Adipocyte (in vitro differentiated cells): ENCODE measurements around the gene PTPRM.

Experiments used
- DNase-seq: peaks from one replicate; pipeline ENCODE4 v3.0.0-alpha.2; 2015; ENCODE audit warnings: low read depth
- H3K27me3 ChIP-seq: replicated peaks from 2 replicates; pipeline ENCODE4 v1.7.0; 2013; ENCODE audit warnings: mild to moderate bottlenecking, low read length, moderate library complexity; ENCODE audit not compliant: control insufficient read depth, insufficient read depth
- H3K36me3 ChIP-seq: 2 replicates; pipeline ENCODE4 v1.7.0; 2013; ENCODE audit warnings: low read length, mild to moderate bottlenecking, moderate library complexity; ENCODE audit not compliant: control insufficient read depth, insufficient read depth, severe bottlenecking
- H3K4me1 ChIP-seq: 2 replicates; pipeline ENCODE4 v1.7.0; 2013; ENCODE audit warnings: mild to moderate bottlenecking, low read length, moderate library complexity; ENCODE audit not compliant: control insufficient read depth, insufficient read depth
- H3K4me3 ChIP-seq: 2 replicates; pipeline ENCODE4 v1.7.0; 2013; ENCODE audit warnings: mild to moderate bottlenecking, low read length, moderate library complexity
- H3K9ac ChIP-seq: 2 replicates; pipeline ENCODE4 v1.7.0; 2013; ENCODE audit warnings: mild to moderate bottlenecking, low read length, moderate library complexity
- H3K9me3 ChIP-seq: 2 replicates; pipeline ENCODE4 v1.7.0; 2013; ENCODE audit warnings: mild to moderate bottlenecking, low read length, moderate library complexity; ENCODE audit not compliant: control insufficient read depth

The PTPRM gene

GRCh38 chr18:7632152-7633098 is 65.3 kb downstream of the PTPRM start:
- H3K36me3 ChIP-seq: no peaks in the 10 kb centered on the region
- H3K27me3 ChIP-seq: no peaks in the 10 kb centered on the region
- H3K4me1 ChIP-seq: peaks cover 11% of the 10 kb centered on the region
- H3K9me3 ChIP-seq: no peaks in the 10 kb centered on the region
- no peak overlapping the region for H3K4me3 ChIP-seq
- no peak overlapping the region for H3K9ac ChIP-seq
- no peak for DNase-seq

GRCh38 chr18:7633171-7633570 is 66.1 kb downstream of the PTPRM start:
- DNase-seq: no peak
- Histone ChIP-seq H3K4me3 (no peak overlapping the region), H3K9ac (no peak overlapping the region), H3K4me1 (peaks cover 10% of the 10 kb centered on the region), H3K36me3 (no peaks in the 10 kb centered on the region), H3K9me3 (no peaks in the 10 kb centered on the region), H3K27me3 (no peaks in the 10 kb centered on the region)

- Histone ChIP-seq H3K4me3 (no peak overlapping the region), H3K9ac (no peak overlapping the region), H3K36me3 (no peaks in the 10 kb centered on the region), H3K4me1 (peaks cover 12% of the 10 kb centered on the region), H3K9me3 (no peaks in the 10 kb centered on the region), H3K27me3 (no peaks in the 10 kb centered on the region)
- no peak for DNase-seq
These were observed 68.8 kb downstream of the PTPRM start for GRCh38 chr18:7635948-7636347.

GRCh38 chr18:7637269-7637668 is 70.2 kb downstream of the PTPRM start:
- peaks cover 12% of the 10 kb centered on the region for H3K4me1 ChIP-seq
- H3K9ac ChIP-seq: no peak overlapping the region
- DNase-seq: no peak
- no peaks in the 10 kb centered on the region for H3K27me3 ChIP-seq
- H3K9me3 ChIP-seq: no peaks in the 10 kb centered on the region
- no peak overlapping the region for H3K4me3 ChIP-seq
- no peaks in the 10 kb centered on the region for H3K36me3 ChIP-seq

- Histone ChIP-seq H3K27me3 (no peaks in the 10 kb centered on the region), H3K9me3 (no peaks in the 10 kb centered on the region), H3K4me1 (peaks cover 12% of the 10 kb centered on the region), H3K36me3 (no peaks in the 10 kb centered on the region), H3K9ac (no peak overlapping the region), H3K4me3 (no peak overlapping the region)
- DNase-seq: no peak
These were observed 71.2 kb downstream of the PTPRM start for GRCh38 chr18:7638321-7638720.

- Histone ChIP-seq H3K9ac (no peak overlapping the region), H3K4me1 (peaks cover 16% of the 10 kb centered on the region), H3K4me3 (no peak overlapping the region), H3K9me3 (no peaks in the 10 kb centered on the region), H3K27me3 (no peaks in the 10 kb centered on the region), H3K36me3 (no peaks in the 10 kb centered on the region)
- no peak for DNase-seq
These were observed 74.7 kb downstream of the PTPRM start for GRCh38 chr18:7641813-7642212.

GRCh38 chr18:7642331-7642890 is 75.3 kb downstream of the PTPRM start:
- no peak overlapping the region for H3K9ac ChIP-seq
- H3K27me3 ChIP-seq: no peaks in the 10 kb centered on the region
- no peaks in the 10 kb centered on the region for H3K9me3 ChIP-seq
- H3K36me3 ChIP-seq: no peaks in the 10 kb centered on the region
- no peak for DNase-seq
- H3K4me1 ChIP-seq: peaks cover 13% of the 10 kb centered on the region
- no peak overlapping the region for H3K4me3 ChIP-seq

GRCh38 chr18:7645756-7646155 is 78.6 kb downstream of the PTPRM start:
- Histone ChIP-seq H3K27me3 (no peaks in the 10 kb centered on the region), H3K9me3 (peaks cover 5% of the 10 kb centered on the region), H3K9ac (no peak overlapping the region), H3K36me3 (no peaks in the 10 kb centered on the region), H3K4me3 (no peak overlapping the region), H3K4me1 (peaks cover 4% of the 10 kb centered on the region)
- DNase-seq: no peak

- H3K27me3 ChIP-seq: no peaks in the 10 kb centered on the region
- H3K9me3 ChIP-seq: peaks cover 5% of the 10 kb centered on the region
- H3K36me3 ChIP-seq: no peaks in the 10 kb centered on the region
- peaks cover 4% of the 10 kb centered on the region for H3K4me1 ChIP-seq
- no peak for DNase-seq
- no peak overlapping the region for H3K4me3 ChIP-seq
- H3K9ac ChIP-seq: no peak overlapping the region
These were observed 79.2 kb downstream of the PTPRM start for GRCh38 chr18:7646174-7646886.

GRCh38 chr18:7647500-7647899 is 80.4 kb downstream of the PTPRM start:
- H3K9ac ChIP-seq: no peak overlapping the region
- H3K4me1 ChIP-seq: peaks cover 4% of the 10 kb centered on the region
- peaks cover 5% of the 10 kb centered on the region for H3K9me3 ChIP-seq
- no peaks in the 10 kb centered on the region for H3K27me3 ChIP-seq
- H3K36me3 ChIP-seq: no peaks in the 10 kb centered on the region
- no peak overlapping the region for H3K4me3 ChIP-seq
- no peak for DNase-seq

- Histone ChIP-seq H3K9ac (no peak overlapping the region), H3K27me3 (no peaks in the 10 kb centered on the region), H3K36me3 (no peaks in the 10 kb centered on the region), H3K4me3 (no peak overlapping the region), H3K4me1 (peaks cover 22% of the 10 kb centered on the region), H3K9me3 (no peaks in the 10 kb centered on the region)
- no peak for DNase-seq
These were observed 89.9 kb downstream of the PTPRM start for GRCh38 chr18:7657050-7657449.
